HG02943 (cell line): ENCODE data around the gene OR5K4.

Experiments
- ATAC-seq: cut with Tn5 transposase; IDR thresholded peaks from one replicate; pipeline ENCODE4 v1.9.1; 2021; ENCODE audit warnings: mild to moderate bottlenecking, low read depth, moderate library complexity; ENCODE audit not compliant: unreplicated experiment

The OR5K4 gene

GRCh38 chr3:98353554-98353953, at the start of gene OR5K4:
TSS of gene OR5K4 (plus strand) at chr3:98353854. CDS start at chr3:98353854, 0 bp downstream.
- no peak for ATAC-seq

- no peak for ATAC-seq
Measured at GRCh38 chr3:98322101-98322500, 31.6 kb upstream of the OR5K4 start.

- no peak for ATAC-seq
Measured at GRCh38 chr3:98322686-98323085, 31.0 kb upstream of the OR5K4 start.

GRCh38 chr3:98323425-98323824, 30.2 kb upstream of the OR5K4 start:
- ATAC-seq: no peak

- ATAC-seq: no peak
Measured at GRCh38 chr3:98325055-98325454, 28.6 kb upstream of the OR5K4 start.

GRCh38 chr3:98326105-98326893, 27.4 kb upstream of the OR5K4 start:
- ATAC-seq: no peak

- no peak for ATAC-seq
Measured at GRCh38 chr3:98326945-98327344, 26.7 kb upstream of the OR5K4 start.

- ATAC-seq: peak; percentile 2
Measured at GRCh38 chr3:98328933-98329332, 24.7 kb upstream of the OR5K4 start.

GRCh38 chr3:98329392-98330124, 24.1 kb upstream of the OR5K4 start:
- ATAC-seq: peak; percentile 64

- ATAC-seq: no peak
Measured at GRCh38 chr3:98331329-98331728, 22.3 kb upstream of the OR5K4 start.

GRCh38 chr3:98333989-98334606, 19.6 kb upstream of the OR5K4 start:
- ATAC-seq: peak; percentile 79

GRCh38 chr3:98339031-98339430, 14.6 kb upstream of the OR5K4 start:
- no peak for ATAC-seq

- no peak for ATAC-seq
Measured at GRCh38 chr3:98341758-98342157, 11.9 kb upstream of the OR5K4 start.

GRCh38 chr3:98343647-98344507, 9.8 kb upstream of the OR5K4 start:
- no peak for ATAC-seq

GRCh38 chr3:98350082-98350481, 3.6 kb upstream of the OR5K4 start:
- no peak for ATAC-seq

GRCh38 chr3:98359250-98359649, 5.6 kb downstream of the OR5K4 start:
- no peak for ATAC-seq

- ATAC-seq: peak; percentile 58
Measured at GRCh38 chr3:98359993-98360675, 6.5 kb downstream of the OR5K4 start.

GRCh38 chr3:98360681-98361080, 7.0 kb downstream of the OR5K4 start:
- ATAC-seq: no peak

- ATAC-seq: no peak
Measured at GRCh38 chr3:98361289-98361688, 7.6 kb downstream of the OR5K4 start.
